ENCODE measurements around the gene XPO5. TPM values are rescaled to one million over a fixed set of nuclear protein-coding genes. Genes with fewer than 3 reads are reported as not detected.

XPO5 gene
- total RNA-seq, 1 donor from 2014 or later: 32.4 TPM

DNA sequence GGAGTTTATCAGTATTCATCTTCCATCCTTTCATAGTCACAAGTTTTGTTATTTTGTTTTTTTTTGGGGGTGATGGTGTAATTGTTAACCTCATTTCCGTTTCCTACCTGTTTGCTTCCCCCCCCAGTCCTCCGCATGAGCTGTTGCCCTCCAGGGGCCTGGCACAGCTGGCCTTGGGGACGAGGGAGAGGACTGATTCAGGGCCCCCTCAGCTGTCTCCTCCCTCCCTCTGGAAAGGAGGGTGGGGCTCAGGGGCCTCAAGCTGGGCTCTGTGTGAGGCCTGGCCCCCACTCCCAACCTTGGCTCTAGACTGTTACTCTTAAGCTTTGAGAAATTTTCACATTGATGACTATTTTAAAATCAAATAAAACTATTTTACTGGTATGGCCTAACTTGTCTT, 69.7 kb downstream of the XPO5 start:
- Mint-ChIP-seq H3K4me3 (ENCODE audit: unreplicated experiment) (no peak overlapping the region), H3K36me3 (ENCODE audit: low read depth) (peaks cover 14% of the 10 kb centered on the region), H3K27ac (ENCODE audit: unreplicated experiment) (no peak overlapping the region), H3K27me3 (ENCODE audit: low read depth) (no peaks in the 10 kb centered on the region), H3K4me1 (ENCODE audit: low read depth) (peaks cover 7% of the 10 kb centered on the region), H3K9me3 (ENCODE audit: low read depth) (no peaks in the 10 kb centered on the region)
- TF ChIP-seq, protein P1, sequence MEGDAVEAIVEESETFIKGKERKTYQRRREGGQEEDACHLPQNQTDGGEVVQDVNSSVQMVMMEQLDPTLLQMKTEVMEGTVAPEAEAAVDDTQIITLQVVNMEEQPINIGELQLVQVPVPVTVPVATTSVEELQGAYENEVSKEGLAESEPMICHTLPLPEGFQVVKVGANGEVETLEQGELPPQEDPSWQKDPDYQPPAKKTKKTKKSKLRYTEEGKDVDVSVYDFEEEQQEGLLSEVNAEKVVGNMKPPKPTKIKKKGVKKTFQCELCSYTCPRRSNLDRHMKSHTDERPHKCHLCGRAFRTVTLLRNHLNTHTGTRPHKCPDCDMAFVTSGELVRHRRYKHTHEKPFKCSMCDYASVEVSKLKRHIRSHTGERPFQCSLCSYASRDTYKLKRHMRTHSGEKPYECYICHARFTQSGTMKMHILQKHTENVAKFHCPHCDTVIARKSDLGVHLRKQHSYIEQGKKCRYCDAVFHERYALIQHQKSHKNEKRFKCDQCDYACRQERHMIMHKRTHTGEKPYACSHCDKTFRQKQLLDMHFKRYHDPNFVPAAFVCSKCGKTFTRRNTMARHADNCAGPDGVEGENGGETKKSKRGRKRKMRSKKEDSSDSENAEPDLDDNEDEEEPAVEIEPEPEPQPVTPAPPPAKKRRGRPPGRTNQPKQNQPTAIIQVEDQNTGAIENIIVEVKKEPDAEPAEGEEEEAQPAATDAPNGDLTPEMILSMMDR (IDR thresholded peaks at IDR 0.05): no peak
- no peak for DNase-seq (ENCODE audit: low spot score)

DNA sequence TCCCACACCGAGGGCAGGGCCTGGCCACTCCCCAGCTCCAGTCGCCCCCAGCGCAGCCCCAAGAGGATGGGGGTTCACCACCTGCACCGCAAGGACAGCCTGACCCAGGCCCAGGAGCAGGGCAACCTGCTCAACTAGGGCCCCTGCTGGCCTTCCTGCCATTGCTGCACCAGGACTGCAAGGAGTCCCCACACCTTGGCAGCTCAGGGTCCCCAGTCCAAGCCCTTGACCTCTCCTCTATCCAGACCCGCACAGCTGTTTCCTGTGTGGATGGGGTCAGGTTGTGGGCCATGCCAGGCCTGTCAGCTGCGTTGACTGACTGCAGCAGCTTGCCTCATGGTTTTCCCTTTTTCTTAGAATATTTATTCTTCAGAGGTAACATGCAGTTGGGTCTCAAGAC, 70.1 kb downstream of the XPO5 start:
- H3K9me3 Mint-ChIP-seq (ENCODE audit: low read depth): no peaks in the 10 kb centered on the region
- no peak overlapping the region for H3K27ac Mint-ChIP-seq (ENCODE audit: unreplicated experiment)
- no peak overlapping the region for H3K4me3 Mint-ChIP-seq (ENCODE audit: unreplicated experiment)
- H3K4me1 Mint-ChIP-seq (ENCODE audit: low read depth): peaks cover 7% of the 10 kb centered on the region
- peaks cover 14% of the 10 kb centered on the region for H3K36me3 Mint-ChIP-seq (ENCODE audit: low read depth)
- H3K27me3 Mint-ChIP-seq (ENCODE audit: low read depth): no peaks in the 10 kb centered on the region
- no peak for DNase-seq (ENCODE audit: low spot score)
- TF ChIP-seq, protein P1 (IDR thresholded peaks at IDR 0.05): no peak

- Mint-ChIP-seq H3K9me3 (ENCODE audit: low read depth) (no peaks in the 10 kb centered on the region), H3K4me3 (ENCODE audit: unreplicated experiment) (no peak overlapping the region), H3K27me3 (ENCODE audit: low read depth) (no peaks in the 10 kb centered on the region), H3K4me1 (ENCODE audit: low read depth) (peaks cover 7% of the 10 kb centered on the region), H3K27ac (ENCODE audit: unreplicated experiment) (no peak overlapping the region), H3K36me3 (ENCODE audit: low read depth) (peaks cover 18% of the 10 kb centered on the region)
- TF ChIP-seq, protein P1 (IDR thresholded peaks at IDR 0.05): no peak
- no peak for DNase-seq (ENCODE audit: low spot score)
These were observed 70.9 kb downstream of the XPO5 start for GRCh38 chr6:43504756-43505593.

DNA sequence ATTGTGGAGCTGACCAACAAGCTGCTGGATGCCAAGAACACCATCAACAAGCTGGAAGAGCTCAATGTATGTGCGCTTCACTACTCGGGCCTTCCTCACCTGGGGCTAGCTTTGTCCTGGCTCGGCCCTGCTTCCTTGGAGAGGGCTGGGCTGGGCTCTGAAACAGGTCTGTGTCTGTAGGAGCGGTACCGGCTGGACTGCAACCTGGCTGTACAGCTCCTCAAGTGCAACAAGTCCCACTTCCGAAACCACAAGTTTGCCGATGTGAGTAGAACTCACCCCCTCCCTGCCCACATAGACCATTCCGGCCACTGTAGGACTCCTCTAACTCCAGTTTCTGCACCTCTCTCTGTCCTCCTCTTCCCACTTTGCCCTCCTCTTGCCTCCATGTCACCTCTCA, 72.4 kb downstream of the XPO5 start:
- Mint-ChIP-seq H3K4me1 (ENCODE audit: low read depth) (peaks cover 5% of the 10 kb centered on the region), H3K36me3 (ENCODE audit: low read depth) (peaks cover 23% of the 10 kb centered on the region), H3K4me3 (ENCODE audit: unreplicated experiment) (no peak overlapping the region), H3K27me3 (ENCODE audit: low read depth) (no peaks in the 10 kb centered on the region), H3K27ac (ENCODE audit: unreplicated experiment) (no peak overlapping the region), H3K9me3 (ENCODE audit: low read depth) (no peaks in the 10 kb centered on the region)
- TF ChIP-seq, protein P1 (IDR thresholded peaks at IDR 0.05): no peak
- no peak for DNase-seq (ENCODE audit: low spot score)

DNA sequence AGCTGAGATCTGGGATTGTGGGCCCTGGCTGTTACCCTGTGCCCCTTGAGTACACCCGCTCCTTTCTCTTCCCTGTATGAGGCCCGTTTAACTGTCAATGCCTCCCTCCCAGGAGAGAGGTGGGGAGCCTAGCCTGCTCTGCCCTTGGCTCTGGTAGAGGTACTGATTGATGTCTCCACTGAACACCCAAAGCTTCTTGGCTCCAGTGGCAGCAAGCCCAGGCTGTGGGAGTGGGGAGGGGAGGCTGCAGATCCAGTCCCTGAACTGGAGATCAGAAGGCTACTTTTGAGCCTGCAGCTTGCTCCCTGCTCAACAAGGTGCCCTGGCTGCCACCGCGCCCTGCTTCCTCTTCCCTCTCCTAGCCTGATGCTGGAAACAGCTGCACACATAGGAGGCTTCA, 73.2 kb downstream of the XPO5 start:
- Mint-ChIP-seq H3K27ac (ENCODE audit: unreplicated experiment) (peak overlapping the region; percentile 27), H3K36me3 (ENCODE audit: low read depth) (peaks cover 23% of the 10 kb centered on the region), H3K4me1 (ENCODE audit: low read depth) (peaks cover 8% of the 10 kb centered on the region), H3K4me3 (ENCODE audit: unreplicated experiment) (no peak overlapping the region), H3K27me3 (ENCODE audit: low read depth) (no peaks in the 10 kb centered on the region), H3K9me3 (ENCODE audit: low read depth) (no peaks in the 10 kb centered on the region)
- DNase-seq (ENCODE audit: low spot score): no peak
- TF ChIP-seq, protein P1 (IDR thresholded peaks at IDR 0.05): no peak
